DND-41 (cell line): ENCODE results near the gene DTYMK.

Experiments used
- ATAC-seq: fragments of 200-7000 bp; cut with Tn5 transposase; 3 replicates; pipeline ENCODE4 v1.9.1; 2021; ENCODE audit warnings: low read depth; ENCODE audit not compliant: insufficient read depth
- DNase-seq: peaks from one replicate; pipeline ENCODE4 v3.0.0-alpha.2; 2020
- H2AFZ ChIP-seq: 2 replicates; pipeline ENCODE4 v1.6.0; 2012; ENCODE audit warnings: low read depth, low read length
- H3K27ac ChIP-seq: 2 replicates; pipeline ENCODE4 v1.5.1; 2012; ENCODE audit warnings: low read length, inconsistent platforms
- H3K27me3 ChIP-seq: fragments of 200-600 bp; sonication (generic); 2 replicates; pipeline ENCODE4 v1.6.0; 2012; ENCODE audit warnings: low read length, mild to moderate bottlenecking, inconsistent platforms; ENCODE audit not compliant: insufficient read depth, poor library complexity
- H3K36me3 ChIP-seq: 2 replicates; pipeline ENCODE4 v1.5.1; 2012; ENCODE audit warnings: low read length, inconsistent platforms; ENCODE audit not compliant: insufficient read depth
- H3K4me1 ChIP-seq: 2 replicates; pipeline ENCODE4 v1.5.1; 2012; ENCODE audit warnings: mild to moderate bottlenecking, low read length; ENCODE audit not compliant: insufficient read depth
- H3K4me2 ChIP-seq: 2 replicates; pipeline ENCODE4 v1.6.0; 2012; ENCODE audit warnings: mild to moderate bottlenecking, moderate library complexity, low read length, inconsistent platforms; ENCODE audit not compliant: insufficient read depth
- H3K4me3 ChIP-seq, 2 experiments: fragments of 200-600 bp in 1 of 2; shearing (Covaris generic) in 1 of 2; 2 replicates each; pipeline ENCODE4 v1.5.1; 2012 to 2016; ENCODE audit warnings: inconsistent platforms in 2 of 2, low read length in 2 of 2, mild to moderate bottlenecking in 2 of 2, low read depth in 1 of 2, moderate library complexity in 1 of 2
- H3K79me2 ChIP-seq: 2 replicates; pipeline ENCODE4 v1.6.0; 2012; ENCODE audit warnings: low read length, inconsistent platforms; ENCODE audit not compliant: insufficient read depth
- H3K9ac ChIP-seq: 2 replicates; pipeline ENCODE4 v1.6.0; 2012; ENCODE audit warnings: low read depth, mild to moderate bottlenecking, inconsistent platforms, low read length, moderate library complexity
- H3K9me3 ChIP-seq: 2 replicates; pipeline ENCODE4 v1.5.1; 2012; ENCODE audit warnings: low read length, moderate library complexity, mild to moderate bottlenecking, inconsistent platforms; ENCODE audit not compliant: insufficient read depth, severe bottlenecking
- H4K20me1 ChIP-seq: 2 replicates; pipeline ENCODE4 v1.6.0; 2012; ENCODE audit warnings: low read length; ENCODE audit not compliant: insufficient read depth
- EZH2 ChIP-seq: IDR thresholded peaks from 3 replicates; pipeline ENCODE4 v1.6.1; 2012; ENCODE audit warnings: borderline replicate concordance, low read depth, mild to moderate bottlenecking, moderate library complexity, low read length, inconsistent platforms; ENCODE audit not compliant: severe bottlenecking
- TF ChIP-seq, protein P1 (sequence below): IDR thresholded peaks from 2 replicates; pipeline ENCODE4 v1.5.1; 2012; ENCODE audit warnings: borderline replicate concordance, low read length, moderate library complexity, mild to moderate bottlenecking; ENCODE audit not compliant: poor library complexity, severe bottlenecking; ENCODE audit errors: extremely low read depth

The DTYMK gene

DNA sequence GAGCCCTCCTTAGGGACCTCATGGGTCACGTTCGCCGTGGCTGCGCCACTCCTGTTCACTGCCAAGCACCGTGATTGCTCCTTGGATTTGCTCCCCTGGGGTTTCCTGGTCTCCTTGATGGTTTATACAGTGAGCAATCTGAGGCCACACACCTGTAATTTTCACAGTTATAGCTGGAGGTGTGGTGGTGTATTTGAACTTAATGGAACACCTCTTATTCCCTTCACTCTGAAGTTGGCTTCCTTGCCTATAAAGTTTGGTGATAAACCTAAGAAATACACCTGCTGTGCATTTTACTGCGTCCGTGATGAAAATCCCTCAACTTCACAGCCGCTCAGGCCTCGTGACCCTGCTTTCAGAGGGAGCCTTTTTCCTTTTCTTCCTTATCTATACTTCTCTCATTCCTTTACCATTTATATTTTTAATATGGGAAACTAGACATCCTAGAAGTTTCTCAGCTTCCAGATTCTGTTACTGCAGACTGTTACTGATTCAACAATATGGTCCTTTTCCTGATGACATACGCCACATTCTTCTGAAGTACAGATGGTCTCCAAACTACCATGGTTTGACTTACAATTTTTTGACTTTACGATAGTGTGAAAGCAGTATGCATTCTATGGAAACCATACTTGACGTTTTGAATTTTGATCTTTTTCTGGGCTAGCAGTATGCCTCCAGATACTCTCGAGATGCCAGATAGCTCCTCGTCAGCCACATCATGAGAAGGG lies 40.5 kb downstream of the DTYMK start:
- Histone ChIP-seq H3K4me1 (no peaks in the 10 kb centered on the region), H3K36me3 (peaks cover 30% of the 10 kb centered on the region), H3K9me3 (no peaks in the 10 kb centered on the region), H3K27me3 (no peaks in the 10 kb centered on the region), H4K20me1 (peaks cover 69% of the 10 kb centered on the region), H2AFZ (no peak overlapping the region), H3K9ac (no peak overlapping the region), H3K4me3 (no peak overlapping the region), H3K4me2 (no peak overlapping the region), H3K79me2 (peaks cover 91% of the 10 kb centered on the region), H3K27ac (no peak overlapping the region)
- no peak for TF ChIP-seq EZH2
- TF ChIP-seq, protein P1, sequence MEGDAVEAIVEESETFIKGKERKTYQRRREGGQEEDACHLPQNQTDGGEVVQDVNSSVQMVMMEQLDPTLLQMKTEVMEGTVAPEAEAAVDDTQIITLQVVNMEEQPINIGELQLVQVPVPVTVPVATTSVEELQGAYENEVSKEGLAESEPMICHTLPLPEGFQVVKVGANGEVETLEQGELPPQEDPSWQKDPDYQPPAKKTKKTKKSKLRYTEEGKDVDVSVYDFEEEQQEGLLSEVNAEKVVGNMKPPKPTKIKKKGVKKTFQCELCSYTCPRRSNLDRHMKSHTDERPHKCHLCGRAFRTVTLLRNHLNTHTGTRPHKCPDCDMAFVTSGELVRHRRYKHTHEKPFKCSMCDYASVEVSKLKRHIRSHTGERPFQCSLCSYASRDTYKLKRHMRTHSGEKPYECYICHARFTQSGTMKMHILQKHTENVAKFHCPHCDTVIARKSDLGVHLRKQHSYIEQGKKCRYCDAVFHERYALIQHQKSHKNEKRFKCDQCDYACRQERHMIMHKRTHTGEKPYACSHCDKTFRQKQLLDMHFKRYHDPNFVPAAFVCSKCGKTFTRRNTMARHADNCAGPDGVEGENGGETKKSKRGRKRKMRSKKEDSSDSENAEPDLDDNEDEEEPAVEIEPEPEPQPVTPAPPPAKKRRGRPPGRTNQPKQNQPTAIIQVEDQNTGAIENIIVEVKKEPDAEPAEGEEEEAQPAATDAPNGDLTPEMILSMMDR = no peak
- DNase-seq = no peak
- no peak for ATAC-seq

DNA sequence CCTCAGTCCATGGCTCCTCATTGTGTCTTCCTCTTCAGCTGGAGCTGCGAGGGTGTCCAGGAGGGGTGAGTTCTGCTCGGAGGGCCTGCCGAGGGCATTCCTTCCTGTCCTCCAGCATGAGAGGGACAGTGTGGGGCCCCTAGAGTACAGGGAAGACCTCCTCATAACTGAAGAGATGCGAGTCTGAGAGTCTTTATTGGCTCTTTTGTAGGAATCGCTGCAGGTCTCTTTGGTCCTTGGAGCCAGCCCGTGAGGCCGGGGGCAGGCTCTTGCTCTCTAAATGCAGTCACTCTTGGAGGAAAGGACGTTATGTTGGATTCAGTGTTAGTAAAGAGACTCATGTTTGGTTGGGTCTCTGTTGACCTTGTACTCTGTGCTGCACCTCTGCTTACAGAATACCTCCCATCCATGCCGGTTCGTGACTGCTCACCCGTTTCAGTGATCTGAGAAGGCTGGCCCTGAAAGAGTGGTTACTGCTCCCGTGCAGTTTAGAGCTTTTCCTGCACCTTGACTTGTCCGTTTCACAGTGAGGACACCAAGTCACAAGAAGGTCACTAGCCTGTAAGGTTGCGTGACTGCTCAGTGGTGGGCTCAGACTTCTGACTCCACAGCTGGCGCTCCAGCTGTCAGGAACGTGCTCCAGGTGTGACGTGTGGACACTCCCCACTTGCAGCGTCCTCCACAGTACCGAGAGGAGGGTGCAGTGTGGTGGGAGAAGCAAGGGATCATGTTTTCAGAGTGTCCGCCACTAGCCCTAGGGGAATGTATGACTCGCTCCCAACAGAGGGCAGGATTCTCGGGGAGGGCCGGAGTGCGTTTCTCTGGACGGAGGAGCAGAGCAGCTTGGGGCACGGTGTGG lies 41.3 kb downstream of the DTYMK start:
- Histone ChIP-seq H2AFZ (no peak overlapping the region), H3K9me3 (no peaks in the 10 kb centered on the region), H3K9ac (no peak overlapping the region), H3K27ac (no peak overlapping the region), H3K4me2 (no peak overlapping the region), H4K20me1 (peaks cover 69% of the 10 kb centered on the region), H3K79me2 (peaks cover 91% of the 10 kb centered on the region), H3K4me3 (no peak overlapping the region), H3K36me3 (peaks cover 27% of the 10 kb centered on the region), H3K27me3 (no peaks in the 10 kb centered on the region), H3K4me1 (peaks cover 3% of the 10 kb centered on the region; the same call in 1 of the 2 replicates)
- DNase-seq (no peak), ATAC-seq (no peak)
- TF ChIP-seq EZH2 = no peak
- TF ChIP-seq, protein P1 = no peak

DNA sequence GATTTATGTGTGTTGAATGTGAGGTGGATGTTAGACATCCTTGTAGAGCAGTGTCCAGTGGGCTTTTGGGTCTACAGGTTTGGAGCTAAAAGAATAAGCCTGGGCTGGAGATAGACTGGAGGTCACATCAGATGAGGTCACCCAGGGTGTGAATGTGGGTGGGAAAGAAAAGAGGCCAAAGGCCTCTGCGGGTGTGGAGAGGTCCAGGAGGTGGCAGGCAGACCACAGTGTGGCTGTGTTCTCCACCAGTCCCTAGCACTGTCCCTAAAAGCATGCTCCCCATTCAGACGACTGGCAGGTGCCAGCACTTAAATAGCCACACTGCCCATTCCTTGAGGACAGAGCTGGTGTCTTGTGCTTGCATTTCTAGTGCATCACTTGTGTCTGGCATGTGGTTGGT lies 45.0 kb downstream of the DTYMK start:
- Histone ChIP-seq H3K36me3 (peaks cover 40% of the 10 kb centered on the region), H3K4me1 (peaks cover 24% of the 10 kb centered on the region), H3K27ac (no peak overlapping the region), H2AFZ (no peak overlapping the region), H3K27me3 (no peaks in the 10 kb centered on the region), H3K4me3 (no peak overlapping the region), H3K79me2 (peaks cover 87% of the 10 kb centered on the region), H4K20me1 (peaks cover 51% of the 10 kb centered on the region), H3K9ac (no peak overlapping the region), H3K4me2 (no peak overlapping the region), H3K9me3 (peaks cover 13% of the 10 kb centered on the region)
- DNase-seq (no peak), ATAC-seq (no peak)
- no peak for TF ChIP-seq EZH2
- TF ChIP-seq, protein P1 = no peak
